Measurements from ENCODE around the gene PCDHGA11.
A peak's percentile ranks its signal among the peaks of the same experiment; 100 is the strongest.
"Not testable (repeated sequence)": the region's sequence is repeated elsewhere in the genome, so short reads cannot be mapped to it uniquely, and the experiment has no call there.

PCDHGA11 gene

DNA sequence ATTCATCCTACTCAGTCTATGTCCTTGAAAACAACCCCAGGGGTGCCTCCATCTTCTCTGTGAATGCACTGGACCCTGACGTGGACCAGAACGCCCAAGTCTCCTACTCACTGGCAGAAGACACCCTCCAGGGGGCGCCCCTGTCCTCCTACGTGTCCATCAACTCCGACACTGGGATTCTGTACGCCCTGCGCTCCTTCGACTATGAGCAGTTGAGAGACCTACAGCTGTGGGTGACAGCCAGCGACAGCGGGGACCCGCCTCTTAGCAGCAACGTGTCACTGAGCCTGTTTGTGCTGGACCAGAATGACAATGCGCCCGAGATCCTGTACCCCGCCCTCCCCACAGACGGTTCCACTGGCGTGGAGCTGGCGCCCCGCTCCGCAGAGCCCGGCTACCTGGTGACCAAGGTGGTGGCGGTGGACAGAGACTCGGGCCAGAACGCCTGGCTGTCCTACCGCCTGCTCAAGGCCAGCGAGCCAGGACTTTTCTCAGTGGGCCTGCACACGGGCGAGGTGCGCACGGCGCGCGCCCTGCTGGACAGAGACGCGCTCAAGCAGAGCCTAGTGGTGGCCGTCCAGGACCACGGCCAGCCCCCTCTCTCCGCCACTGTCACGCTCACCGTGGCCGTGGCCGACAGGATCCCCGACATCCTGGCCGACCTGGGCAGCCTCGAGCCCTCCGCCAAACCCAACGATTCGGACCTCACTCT, 45.3 kb upstream of the PCDHGA11 start:
- not testable (repeated sequence) for DNase-seq; H3K27me3 ChIP-seq (ENCODE audit: insufficient read depth, low read length); H3K18ac ChIP-seq (ENCODE audit: low read length); H2AFZ ChIP-seq (ENCODE audit: insufficient read depth, low read length, poor library complexity); H2BK12ac ChIP-seq (ENCODE audit: low read length); H4K8ac ChIP-seq (ENCODE audit: low read depth, low read length); H3K4me2 ChIP-seq (ENCODE audit: low read length); H3K36me3 ChIP-seq (ENCODE audit: control insufficient read depth in 1 of 2, insufficient read depth in 2 of 2, low read length in 2 of 2); H4K91ac ChIP-seq (ENCODE audit: low read depth, low read length); H3K4ac ChIP-seq (ENCODE audit: low read depth, low read length); H2AK5ac ChIP-seq (ENCODE audit: low read length); H3K9ac ChIP-seq (ENCODE audit: low read length); H3K23ac ChIP-seq (ENCODE audit: low read length); H3K79me1 ChIP-seq (ENCODE audit: low read length); H2BK120ac ChIP-seq (ENCODE audit: insufficient read depth, low read length, poor library complexity); H4K12ac ChIP-seq (ENCODE audit: low read depth, low read length); H2BK5ac ChIP-seq (ENCODE audit: low read depth, low read length, poor library complexity); H3K14ac ChIP-seq (ENCODE audit: low read length); H3K4me3 ChIP-seq (ENCODE audit: low read depth, low read length); H3K79me2 ChIP-seq (ENCODE audit: control insufficient read depth, insufficient read depth, low read length, poor library complexity); H3K27ac ChIP-seq (ENCODE audit: low read depth, low read length); H3K4me1 ChIP-seq (ENCODE audit: control insufficient read depth in 1 of 2, insufficient read depth in 2 of 2, low read length in 2 of 2)
- no CpG with 5 or more reads among the region's 48 CpGs for WGBS (ENCODE audit: extremely low coverage, insufficient coverage, insufficient read length)
- H3K9me3 ChIP-seq (ENCODE audit: insufficient read depth, low read depth, low read length), result peaks cover 36% of the 10 kb centered on the region

- H3K4me3 ChIP-seq (ENCODE audit: low read depth, low read length), result no peak within 1 kb of the TSS
- no peak within 1 kb of the TSS for H3K14ac ChIP-seq (ENCODE audit: low read length)
- H3K23ac ChIP-seq (ENCODE audit: low read length), result no peak within 1 kb of the TSS
- WGBS (ENCODE audit: extremely low coverage, insufficient coverage, insufficient read length), result no CpG with 5 or more reads among the region's 37 CpGs
- H2AFZ ChIP-seq (ENCODE audit: insufficient read depth, low read length, poor library complexity), result no peak within 1 kb of the TSS
- H3K18ac ChIP-seq (ENCODE audit: low read length), result no peak within 1 kb of the TSS
- DNase-seq, result peak in 1 of 2 donors; percentile 34
- H3K79me1 ChIP-seq (ENCODE audit: low read length), result no peaks in the 10 kb centered on the region
- H2AK5ac ChIP-seq (ENCODE audit: low read length), result no peak within 1 kb of the TSS
- H3K9ac ChIP-seq (ENCODE audit: low read length), result no peak within 1 kb of the TSS
- H3K27ac ChIP-seq (ENCODE audit: low read depth, low read length), result no peak within 1 kb of the TSS
- no peak within 1 kb of the TSS for H2BK12ac ChIP-seq (ENCODE audit: low read length)
- no peak within 1 kb of the TSS for H3K4ac ChIP-seq (ENCODE audit: low read depth, low read length)
- H3K4me1 ChIP-seq (ENCODE audit: control insufficient read depth in 1 of 2, insufficient read depth in 2 of 2, low read length in 2 of 2), result no peaks in the 10 kb centered on the region
- no peak within 1 kb of the TSS for H2BK120ac ChIP-seq (ENCODE audit: insufficient read depth, low read length, poor library complexity)
- H3K9me3 ChIP-seq (ENCODE audit: insufficient read depth, low read depth, low read length), result peaks cover 20% of the 10 kb centered on the region
- no peak within 1 kb of the TSS for H4K12ac ChIP-seq (ENCODE audit: low read depth, low read length)
- no peaks in the 10 kb centered on the region for H3K79me2 ChIP-seq (ENCODE audit: control insufficient read depth, insufficient read depth, low read length, poor library complexity)
- H3K27me3 ChIP-seq (ENCODE audit: insufficient read depth, low read length), result no peaks in the 10 kb centered on the region
- no peaks in the 10 kb centered on the region for H3K36me3 ChIP-seq (ENCODE audit: control insufficient read depth in 1 of 2, insufficient read depth in 2 of 2, low read length in 2 of 2)
- no peak within 1 kb of the TSS for H3K4me2 ChIP-seq (ENCODE audit: low read length)
- no peak within 1 kb of the TSS for H4K8ac ChIP-seq (ENCODE audit: low read depth, low read length)
- no peak within 1 kb of the TSS for H2BK5ac ChIP-seq (ENCODE audit: low read depth, low read length, poor library complexity)
- H4K91ac ChIP-seq (ENCODE audit: low read depth, low read length), result no peak within 1 kb of the TSS
Measured at GRCh38 chr5:141382469-141383294, 38.2 kb upstream of the PCDHGA11 start, which contains the start of gene PCDHGA7. Gene PCDHGA7, plus strand, starts transcription at chr5:141382742. Its CDS starts 158 bp downstream, at chr5:141382900.

GRCh38 chr5:141383345-141383744, 37.5 kb upstream of the PCDHGA11 start:
- no peaks in the 10 kb centered on the region for H3K4me1 ChIP-seq (ENCODE audit: control insufficient read depth in 1 of 2, insufficient read depth in 2 of 2, low read length in 2 of 2)
- H3K36me3 ChIP-seq (ENCODE audit: control insufficient read depth in 1 of 2, insufficient read depth in 2 of 2, low read length in 2 of 2), result peaks cover 0 to under 1% of the 10 kb centered on the region in 2 experiments
- H2BK120ac ChIP-seq (ENCODE audit: insufficient read depth, low read length, poor library complexity), result no peak overlapping the region
- H3K9me3 ChIP-seq (ENCODE audit: insufficient read depth, low read depth, low read length), result peaks cover 23% of the 10 kb centered on the region
- H4K12ac ChIP-seq (ENCODE audit: low read depth, low read length), result no peak overlapping the region
- no peak overlapping the region for H2AK5ac ChIP-seq (ENCODE audit: low read length)
- H3K27me3 ChIP-seq (ENCODE audit: insufficient read depth, low read length), result no peaks in the 10 kb centered on the region
- H3K4me2 ChIP-seq (ENCODE audit: low read length), result no peak overlapping the region
- no peak for DNase-seq
- no peaks in the 10 kb centered on the region for H3K79me2 ChIP-seq (ENCODE audit: control insufficient read depth, insufficient read depth, low read length, poor library complexity)
- H3K79me1 ChIP-seq (ENCODE audit: low read length), result no peaks in the 10 kb centered on the region
- H2BK5ac ChIP-seq (ENCODE audit: low read depth, low read length, poor library complexity), result no peak overlapping the region
- H3K4me3 ChIP-seq (ENCODE audit: low read depth, low read length), result no peak overlapping the region
- no peak overlapping the region for H2BK12ac ChIP-seq (ENCODE audit: low read length)
- no peak overlapping the region for H4K91ac ChIP-seq (ENCODE audit: low read depth, low read length)
- H3K4ac ChIP-seq (ENCODE audit: low read depth, low read length), result no peak overlapping the region
- no peak overlapping the region for H3K14ac ChIP-seq (ENCODE audit: low read length)
- no peak overlapping the region for H3K18ac ChIP-seq (ENCODE audit: low read length)
- no peak overlapping the region for H3K23ac ChIP-seq (ENCODE audit: low read length)
- H2AFZ ChIP-seq (ENCODE audit: insufficient read depth, low read length, poor library complexity), result no peak overlapping the region
- H3K27ac ChIP-seq (ENCODE audit: low read depth, low read length), result no peak overlapping the region
- no peak overlapping the region for H3K9ac ChIP-seq (ENCODE audit: low read length)
- no CpG with 5 or more reads among the region's 21 CpGs for WGBS (ENCODE audit: extremely low coverage, insufficient coverage, insufficient read length)
- H4K8ac ChIP-seq (ENCODE audit: low read depth, low read length), result no peak overlapping the region

GRCh38 chr5:141384471-141385267, 36.2 kb upstream of the PCDHGA11 start:
- no peak for DNase-seq
- no peaks in the 10 kb centered on the region for H3K4me1 ChIP-seq (ENCODE audit: control insufficient read depth in 1 of 2, insufficient read depth in 2 of 2, low read length in 2 of 2)
- H3K23ac ChIP-seq (ENCODE audit: low read length), result no peak overlapping the region
- H4K8ac ChIP-seq (ENCODE audit: low read depth, low read length), result no peak overlapping the region
- no peak overlapping the region for H4K91ac ChIP-seq (ENCODE audit: low read depth, low read length)
- H2BK120ac ChIP-seq (ENCODE audit: insufficient read depth, low read length, poor library complexity), result no peak overlapping the region
- H3K9me3 ChIP-seq (ENCODE audit: insufficient read depth, low read depth, low read length), result peaks cover 34% of the 10 kb centered on the region
- peaks cover 6 to 9% of the 10 kb centered on the region in 2 experiments for H3K36me3 ChIP-seq (ENCODE audit: control insufficient read depth in 1 of 2, insufficient read depth in 2 of 2, low read length in 2 of 2)
- no peak overlapping the region for H3K4me2 ChIP-seq (ENCODE audit: low read length)
- H3K4ac ChIP-seq (ENCODE audit: low read depth, low read length), result no peak overlapping the region
- no peak overlapping the region for H3K14ac ChIP-seq (ENCODE audit: low read length)
- no peaks in the 10 kb centered on the region for H3K27me3 ChIP-seq (ENCODE audit: insufficient read depth, low read length)
- no peaks in the 10 kb centered on the region for H3K79me1 ChIP-seq (ENCODE audit: low read length)
- no peak overlapping the region for H4K12ac ChIP-seq (ENCODE audit: low read depth, low read length)
- no peak overlapping the region for H3K4me3 ChIP-seq (ENCODE audit: low read depth, low read length)
- no peak overlapping the region for H2BK12ac ChIP-seq (ENCODE audit: low read length)
- H3K9ac ChIP-seq (ENCODE audit: low read length), result no peak overlapping the region
- no peak overlapping the region for H2BK5ac ChIP-seq (ENCODE audit: low read depth, low read length, poor library complexity)
- no peak overlapping the region for H2AK5ac ChIP-seq (ENCODE audit: low read length)
- H3K79me2 ChIP-seq (ENCODE audit: control insufficient read depth, insufficient read depth, low read length, poor library complexity), result no peaks in the 10 kb centered on the region
- no CpG with 5 or more reads among the region's 43 CpGs for WGBS (ENCODE audit: extremely low coverage, insufficient coverage, insufficient read length)
- H3K18ac ChIP-seq (ENCODE audit: low read length), result no peak overlapping the region
- no peak overlapping the region for H3K27ac ChIP-seq (ENCODE audit: low read depth, low read length)
- no peak overlapping the region for H2AFZ ChIP-seq (ENCODE audit: insufficient read depth, low read length, poor library complexity)
